IPS DF 4.7 (cell line): Measurements from ENCODE around the gene LRRC4C.
"Not testable (repeated sequence)": the region's sequence is repeated elsewhere in the genome, so short reads cannot be mapped to it uniquely, and the experiment has no call there.

Experiments
- DNase-seq: peaks from one replicate; pipeline ENCODE4 v3.0.0-alpha.2; 2013; ENCODE audit warnings: low spot score; ENCODE audit errors: extremely low read depth

Gene LRRC4C

DNA sequence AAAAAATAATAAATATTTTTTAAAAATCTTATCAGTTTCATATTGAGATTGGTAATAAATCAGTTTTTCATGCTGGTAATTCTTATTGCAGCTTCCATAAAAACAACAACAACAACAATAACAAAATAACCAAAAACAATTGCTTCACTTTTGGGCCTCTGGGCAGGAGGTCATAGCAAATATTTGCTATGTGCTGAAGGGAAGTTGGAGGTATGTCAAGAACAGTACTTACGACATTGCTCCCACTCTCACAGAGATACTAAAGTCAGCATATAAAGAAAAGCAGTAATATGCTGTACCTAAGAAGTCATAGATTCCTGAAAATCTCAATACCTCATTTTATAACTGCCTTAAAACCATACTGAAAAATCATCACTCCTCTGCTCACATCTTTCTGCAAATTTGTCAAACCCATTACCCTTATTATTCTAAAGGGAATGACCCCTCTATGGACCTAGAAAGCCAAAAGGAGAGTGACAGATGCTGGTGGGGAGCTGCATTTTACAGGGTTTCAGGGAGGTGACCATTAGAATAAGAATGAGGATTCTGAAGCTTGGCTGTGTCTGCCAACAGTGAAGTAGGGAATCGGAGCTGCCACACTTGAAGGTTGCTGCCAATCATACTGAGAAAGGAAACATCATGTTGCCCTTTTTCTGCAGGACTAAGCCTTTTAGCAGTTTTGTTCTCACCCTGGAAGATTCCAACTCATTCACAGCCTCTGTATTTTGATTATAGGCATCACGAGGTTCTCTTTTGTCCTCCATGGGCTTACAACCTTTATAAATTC lies 742.9 kb downstream of the LRRC4C start:
- DNase-seq, result no peak

DNA sequence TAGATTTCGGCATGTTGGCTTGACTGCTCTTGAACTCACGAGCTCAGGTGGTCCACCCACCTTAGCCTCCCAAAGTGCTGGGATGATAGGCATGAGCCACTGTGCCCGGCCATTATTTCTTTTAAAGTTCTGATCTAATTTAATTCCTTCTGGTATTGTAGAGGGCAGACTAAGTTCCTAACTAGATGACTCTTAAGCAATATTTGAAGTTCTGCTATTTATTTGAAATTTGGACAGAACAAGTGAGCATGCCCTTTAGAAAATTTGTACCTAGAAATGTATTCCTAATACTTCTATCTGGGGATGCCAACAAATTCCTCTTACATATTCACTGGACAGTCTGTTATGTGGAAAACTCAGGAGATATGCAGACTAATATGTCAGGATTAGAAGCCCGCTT lies 746.4 kb downstream of the LRRC4C start:
- no peak for DNase-seq

DNA sequence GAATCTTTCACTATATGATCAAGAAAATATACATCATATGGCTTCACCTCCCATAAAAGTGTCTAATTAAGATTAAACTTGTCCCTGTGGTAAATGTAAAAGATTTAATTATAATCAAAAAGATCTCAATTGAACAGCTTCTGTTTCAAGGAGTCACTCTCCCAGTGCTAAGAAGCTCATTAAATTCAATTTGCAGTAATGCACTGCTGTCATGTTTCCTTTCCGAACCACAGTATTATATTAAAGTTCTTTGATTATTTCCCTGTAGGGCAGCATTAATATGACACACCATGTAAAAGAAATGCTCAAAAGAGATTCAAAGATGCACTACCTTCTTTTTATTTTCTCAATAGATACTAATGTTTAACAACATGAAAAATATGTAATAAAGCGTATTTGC lies 758.4 kb downstream of the LRRC4C start:
- DNase-seq, result no peak

DNA sequence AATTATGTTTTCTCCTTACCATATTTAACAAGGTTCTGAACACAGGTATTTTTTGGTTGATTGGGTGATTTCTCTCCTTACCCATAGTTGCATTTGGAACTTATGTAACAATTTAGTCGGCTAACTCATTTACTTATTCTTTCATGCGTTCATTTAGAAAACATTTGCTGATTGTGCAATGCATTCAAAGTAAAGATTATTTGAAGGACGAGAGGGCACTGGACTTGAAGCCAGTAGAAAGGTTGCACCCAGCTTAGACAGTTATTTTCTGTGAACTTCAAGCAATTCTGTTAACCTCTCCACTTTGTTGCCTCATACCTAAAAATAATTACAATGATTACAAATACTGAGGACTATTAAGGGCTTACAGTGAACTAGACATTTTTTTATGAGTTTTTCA lies 769.6 kb downstream of the LRRC4C start:
- DNase-seq, result no peak

DNA sequence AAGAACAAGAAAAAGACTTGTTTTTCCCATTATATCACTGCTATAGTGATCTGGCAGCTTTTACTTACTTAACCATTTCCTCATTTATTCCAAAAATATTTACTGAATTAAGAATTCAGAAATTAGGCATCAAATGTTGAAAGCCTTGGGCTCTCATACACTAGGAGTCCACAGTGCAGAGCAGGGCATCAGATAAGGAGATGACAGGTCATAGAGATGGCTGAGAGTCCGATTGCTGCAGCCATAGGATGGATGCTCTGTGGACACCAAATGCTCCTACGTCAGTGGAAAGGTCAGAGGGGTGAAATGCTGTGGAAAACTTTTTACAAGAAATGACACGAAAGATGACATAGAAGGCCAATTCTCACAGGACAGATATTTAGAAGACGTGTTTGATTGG lies 771.1 kb downstream of the LRRC4C start:
- DNase-seq, result no peak

DNA sequence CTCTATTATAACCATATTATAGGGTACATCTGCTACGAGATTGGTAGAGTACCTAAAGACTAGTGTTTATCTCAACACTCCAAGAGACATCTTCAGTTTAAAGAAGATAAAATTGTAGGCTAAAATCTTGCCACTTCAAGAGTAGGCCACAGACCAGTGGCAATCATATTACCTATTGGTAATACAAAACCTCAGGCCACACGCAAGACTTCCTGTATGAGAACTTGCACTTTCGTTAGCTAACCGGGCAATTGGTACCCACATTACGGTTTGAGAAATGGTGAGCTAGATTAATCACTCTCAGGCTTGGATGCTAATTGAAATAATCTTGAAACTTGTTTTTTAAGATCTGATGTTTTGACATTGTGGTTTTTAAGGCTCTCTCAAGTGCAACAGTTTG lies 772.7 kb downstream of the LRRC4C start:
- DNase-seq, result no peak

DNA sequence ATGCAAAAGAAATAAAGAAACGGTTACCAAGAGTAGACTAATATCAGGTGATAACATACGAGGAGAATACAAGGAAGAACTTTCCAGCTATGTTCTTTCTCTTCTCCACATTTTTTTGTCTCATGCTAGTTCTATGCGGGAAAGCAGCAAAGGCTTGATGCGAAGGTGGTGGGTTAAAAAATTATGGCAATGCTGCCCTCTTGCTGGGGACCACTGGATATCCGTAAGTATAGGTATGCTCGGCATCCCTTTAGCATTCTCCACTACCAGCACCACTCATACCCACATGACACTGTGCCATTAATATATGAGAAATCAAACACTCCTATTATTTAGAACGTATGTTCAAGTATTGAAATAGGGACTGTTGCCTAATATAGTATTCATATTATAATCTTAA lies 776.4 kb downstream of the LRRC4C start:
- DNase-seq, result no peak

DNA sequence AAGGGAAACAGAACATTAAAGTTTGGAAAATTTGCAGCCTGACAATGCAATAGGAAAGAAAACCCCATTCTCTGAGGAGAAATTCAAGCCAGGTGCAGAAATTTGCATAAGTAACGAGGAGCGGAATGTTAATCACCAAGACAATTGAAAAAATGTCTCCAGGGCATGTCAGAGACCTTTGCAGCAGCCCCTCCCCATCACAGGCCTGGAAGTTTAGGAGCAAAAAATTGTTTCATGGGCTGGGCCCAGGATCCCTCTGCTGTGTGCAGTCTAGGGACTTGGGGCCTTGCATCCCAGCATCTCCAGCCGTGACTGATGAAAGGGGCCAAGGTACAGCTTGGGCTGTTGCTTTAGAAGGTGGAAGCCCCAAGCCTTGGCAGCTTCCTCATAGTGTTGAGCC lies 780.2 kb downstream of the LRRC4C start:
- DNase-seq, result no peak

DNA sequence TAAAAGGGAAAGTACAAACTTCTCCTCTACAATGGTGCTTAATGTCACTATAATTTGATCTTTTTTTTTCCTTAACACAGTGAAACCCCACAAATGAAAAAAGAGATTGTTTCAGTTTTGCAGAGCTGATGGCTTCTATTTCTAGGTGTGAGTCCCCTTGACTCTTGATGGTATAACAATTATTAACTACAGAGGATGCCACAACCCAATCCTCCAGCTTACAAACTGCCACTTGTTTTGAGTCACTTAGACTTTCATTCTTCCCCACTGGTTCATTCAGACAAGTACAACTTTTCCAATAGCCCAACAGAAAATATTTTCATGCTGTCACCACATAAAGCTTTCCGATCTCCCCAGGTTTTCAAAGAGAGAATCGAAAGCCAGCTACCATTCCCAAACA lies 812.2 kb downstream of the LRRC4C start:
- no peak for DNase-seq

DNA sequence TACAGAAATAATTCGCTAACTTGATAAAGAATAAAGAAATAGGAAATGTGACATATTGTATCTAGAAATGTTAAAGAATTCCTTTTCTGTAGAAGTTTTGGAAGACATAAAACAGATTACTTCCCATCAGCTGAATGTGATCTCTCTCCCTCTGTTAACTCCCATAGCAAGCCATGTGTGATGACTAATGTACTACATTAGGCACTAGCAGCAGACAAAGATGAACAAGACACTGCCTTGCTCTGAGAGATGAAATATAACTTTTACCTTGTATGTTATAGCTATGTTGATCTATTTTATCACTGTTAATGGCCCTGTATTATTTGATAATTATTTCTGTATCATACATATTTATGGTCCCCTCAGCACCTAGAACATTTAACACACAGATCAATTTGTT lies 817.2 kb downstream of the LRRC4C start:
- no peak for DNase-seq

DNA sequence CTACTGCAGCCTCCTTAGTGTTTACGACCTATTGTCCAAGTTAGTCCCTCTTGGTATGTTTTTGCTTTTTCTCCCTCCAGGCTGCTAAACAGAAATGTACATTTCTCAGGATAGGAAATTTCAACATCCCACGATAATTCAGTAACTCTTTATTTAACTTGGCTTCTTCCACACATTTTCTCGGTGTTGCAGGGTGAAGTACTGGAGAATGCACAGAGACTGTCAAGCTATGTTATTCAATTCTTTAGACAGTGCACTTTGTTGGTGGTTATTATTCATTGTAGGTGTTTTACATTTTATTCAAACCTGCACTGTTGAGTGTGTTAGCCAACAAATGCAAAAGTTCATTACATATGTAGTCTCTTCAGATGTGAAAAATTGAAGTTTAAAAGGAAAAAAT lies 839.8 kb downstream of the LRRC4C start:
- no peak for DNase-seq

DNA sequence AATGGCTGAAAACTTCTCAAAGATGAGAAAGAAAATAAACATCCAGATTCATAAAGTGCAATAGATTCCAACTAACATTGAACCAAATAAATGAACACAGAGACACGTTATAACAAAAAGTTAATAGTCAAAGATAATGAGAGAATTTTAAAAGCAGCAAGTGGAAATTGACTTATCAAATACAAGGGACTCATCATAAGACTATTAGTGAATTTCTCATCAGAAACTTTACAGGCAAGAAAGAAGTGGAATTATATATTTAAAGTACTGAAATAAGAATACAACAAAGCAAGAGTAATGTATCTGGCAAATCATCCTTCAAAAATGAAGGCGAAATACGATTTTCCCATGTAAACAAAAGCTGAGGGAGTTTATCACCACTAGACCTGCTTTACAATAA lies 852.7 kb downstream of the LRRC4C start:
- DNase-seq, result no peak

DNA sequence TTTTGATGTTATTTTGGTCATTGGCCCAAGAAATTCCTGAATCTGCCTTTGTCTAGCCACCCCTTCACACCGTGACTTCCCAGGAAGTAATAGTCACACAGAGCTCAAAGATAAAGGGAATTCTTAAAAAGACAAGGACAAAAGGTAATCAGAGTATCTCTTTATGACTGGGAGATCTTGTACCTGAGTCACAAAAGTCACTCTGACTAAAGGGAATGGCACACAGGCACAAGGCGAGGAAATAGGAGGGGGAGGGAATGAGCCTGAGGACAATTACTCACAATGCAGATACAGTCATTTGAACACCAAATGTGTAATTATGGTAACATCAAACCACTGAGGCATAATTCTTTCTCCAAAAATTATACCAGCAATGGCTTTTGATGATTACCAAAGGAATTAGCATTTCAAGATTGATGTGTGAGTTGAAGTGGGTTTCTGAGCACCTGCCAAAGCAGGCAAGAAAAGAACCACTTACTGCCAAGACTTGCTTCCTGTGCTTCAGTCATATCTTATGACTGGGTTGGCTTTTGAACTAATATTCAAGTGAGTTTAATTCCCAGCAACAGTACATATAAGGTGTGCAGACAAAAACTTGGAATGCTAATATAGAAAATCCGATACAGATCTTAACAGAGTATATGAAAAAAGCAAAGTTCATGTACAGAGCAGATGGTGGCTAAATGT lies 856.4 kb downstream of the LRRC4C start:
- DNase-seq, result no peak

DNA sequence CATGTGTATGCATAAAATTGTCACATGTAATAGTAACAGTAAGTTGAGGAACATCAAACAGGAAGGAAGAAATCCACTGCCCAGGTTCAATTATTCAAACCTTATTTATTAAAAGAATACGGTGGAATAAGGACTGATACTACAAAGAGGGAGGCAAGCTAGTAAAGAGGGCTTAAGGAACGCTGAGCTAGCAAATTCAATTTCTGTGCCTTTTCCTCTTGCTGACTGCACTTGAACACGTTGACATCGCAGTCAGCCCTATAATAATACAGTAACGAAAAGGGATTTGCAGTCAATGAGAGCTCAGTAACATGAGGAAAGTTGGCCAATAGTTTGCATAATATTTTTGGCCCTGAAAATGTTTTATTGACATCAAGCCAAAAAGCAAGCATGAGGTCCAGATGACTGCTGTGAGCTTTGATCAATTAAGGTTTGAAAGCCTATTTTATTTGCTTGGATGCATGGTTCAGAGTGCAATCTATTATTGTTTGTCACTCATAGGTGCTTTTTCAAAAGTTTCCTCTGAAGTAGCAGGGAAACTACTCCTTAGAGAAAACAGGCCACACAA lies 861.8 kb downstream of the LRRC4C start:
- DNase-seq, result no peak

DNA sequence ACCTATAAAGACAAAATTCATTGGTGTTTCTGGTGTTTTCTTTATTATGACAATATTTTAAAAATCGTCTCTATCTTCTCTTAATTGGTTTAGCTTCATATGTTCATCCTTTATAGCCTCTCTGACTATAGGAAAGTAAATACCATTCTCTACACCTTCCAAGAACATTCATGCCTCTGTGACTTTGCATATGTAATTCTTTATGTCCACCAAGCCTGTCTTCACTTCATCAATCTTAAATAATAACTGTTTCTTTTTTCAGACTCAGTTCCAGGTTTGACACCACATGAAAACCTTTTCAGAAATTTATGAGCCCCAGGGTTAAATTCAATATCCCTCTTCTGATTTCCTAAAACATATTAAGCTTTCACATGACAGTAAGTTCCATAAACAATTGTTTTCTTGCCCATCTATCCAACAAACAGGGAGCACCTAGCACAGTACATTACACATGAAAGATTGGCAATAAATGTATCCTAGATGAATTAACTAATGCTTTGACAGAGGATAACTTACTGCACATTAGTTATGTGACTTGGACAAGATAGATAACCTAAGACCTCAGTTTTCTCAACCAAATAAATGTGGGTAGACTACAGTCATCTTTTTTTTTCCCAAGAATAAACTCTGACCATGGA lies 886.1 kb downstream of the LRRC4C start:
- no peak for DNase-seq

DNA sequence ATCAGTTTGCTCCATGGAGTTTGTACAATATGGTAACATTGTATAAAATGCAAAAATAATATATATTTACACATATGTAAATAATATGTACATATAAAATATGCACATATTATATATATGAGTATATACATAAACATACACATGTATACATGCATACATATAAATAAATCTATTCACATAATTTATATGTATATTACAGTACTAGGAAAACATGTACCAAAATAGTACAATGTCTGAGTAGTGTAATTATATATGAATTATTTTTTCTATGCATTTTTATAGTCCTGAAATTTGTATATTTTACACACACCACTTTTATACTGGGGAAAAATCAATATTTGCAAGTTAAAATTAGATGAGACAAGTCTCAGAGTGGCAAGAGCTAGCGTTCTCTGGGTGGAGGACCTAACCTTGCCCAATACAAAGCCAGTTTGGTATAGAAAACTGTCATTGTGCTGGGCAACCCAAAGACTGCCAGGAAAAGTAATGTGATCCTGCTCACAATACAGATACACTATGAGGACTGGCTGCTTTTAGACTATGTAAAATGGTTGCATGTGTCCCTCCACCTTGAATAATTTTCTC lies 889.4 kb downstream of the LRRC4C start:
- DNase-seq, result no peak

DNA sequence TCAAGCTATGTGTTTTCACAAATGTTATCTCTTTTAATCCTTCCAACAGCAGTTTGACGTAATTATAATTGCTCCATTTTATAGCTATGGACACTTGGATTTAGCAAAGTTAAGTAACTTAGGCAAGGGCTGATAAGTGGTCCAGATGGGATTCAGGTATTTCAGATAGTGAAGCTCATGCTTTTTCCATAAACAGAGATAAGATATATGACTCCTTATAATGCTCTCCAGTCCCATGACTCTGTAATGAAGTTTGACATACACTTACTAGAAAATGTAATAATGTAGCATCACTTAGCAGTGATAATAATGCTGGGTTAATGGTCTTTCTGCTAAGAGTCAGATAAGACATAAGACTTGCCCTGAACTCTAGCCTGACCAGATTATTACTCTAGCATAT lies 892.1 kb downstream of the LRRC4C start:
- DNase-seq, result no peak

DNA sequence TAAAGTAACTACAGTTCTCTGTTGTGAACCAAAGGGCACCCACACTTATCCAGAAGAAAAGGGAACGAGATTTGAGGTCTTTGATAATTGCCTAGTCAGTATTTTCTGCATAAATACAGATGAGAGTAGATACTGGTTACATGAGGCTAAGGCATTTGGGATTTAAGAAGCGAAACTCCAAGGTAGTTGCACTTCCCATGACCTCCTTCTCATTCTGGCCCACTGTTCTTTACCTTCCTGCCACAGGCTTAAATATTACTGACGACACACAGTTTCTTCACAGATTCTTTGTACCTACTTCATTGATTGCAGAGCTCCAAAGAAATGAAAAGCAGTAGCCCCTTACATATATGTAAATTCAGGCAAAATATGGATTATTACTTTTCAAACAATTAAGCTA lies 915.3 kb downstream of the LRRC4C start:
- no peak for DNase-seq

DNA sequence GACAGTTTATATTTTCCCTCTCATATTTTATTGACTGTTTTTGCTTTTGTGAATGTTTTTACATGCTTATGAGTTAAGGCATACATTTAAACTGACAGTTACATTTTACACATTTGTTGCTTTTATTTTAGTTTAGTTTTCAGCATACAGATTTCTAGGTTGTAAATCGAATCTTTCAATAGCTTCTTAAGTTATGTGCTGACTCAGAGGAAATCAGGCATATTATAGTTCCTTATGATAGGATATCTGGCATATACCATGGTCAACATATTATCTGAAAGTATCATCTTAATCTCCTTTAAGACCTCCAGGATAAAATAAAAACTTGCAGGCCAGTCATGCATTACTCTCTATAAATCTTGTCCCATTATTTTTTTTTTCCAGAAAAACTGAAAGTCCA lies 916.6 kb downstream of the LRRC4C start:
- DNase-seq, result no peak

DNA sequence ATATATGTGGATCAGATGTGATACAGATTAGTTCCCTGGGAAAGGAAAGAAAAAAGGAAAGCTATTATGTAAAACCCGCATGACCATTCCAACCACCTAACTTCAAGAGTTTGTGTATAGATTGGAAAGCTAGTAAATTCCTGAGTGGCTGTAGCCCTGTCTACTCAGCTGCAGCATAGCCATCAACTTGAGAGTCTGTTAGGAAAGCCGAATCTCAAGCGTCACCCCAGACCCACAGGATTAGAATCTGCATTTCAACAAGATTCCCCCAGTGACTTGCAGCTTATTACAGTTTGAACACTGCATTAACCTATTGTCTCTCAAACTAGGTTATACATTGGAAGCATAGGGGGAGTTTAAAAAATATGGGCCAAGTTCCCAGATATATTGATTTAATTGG lies 921.7 kb downstream of the LRRC4C start:
- DNase-seq, result no peak

DNA sequence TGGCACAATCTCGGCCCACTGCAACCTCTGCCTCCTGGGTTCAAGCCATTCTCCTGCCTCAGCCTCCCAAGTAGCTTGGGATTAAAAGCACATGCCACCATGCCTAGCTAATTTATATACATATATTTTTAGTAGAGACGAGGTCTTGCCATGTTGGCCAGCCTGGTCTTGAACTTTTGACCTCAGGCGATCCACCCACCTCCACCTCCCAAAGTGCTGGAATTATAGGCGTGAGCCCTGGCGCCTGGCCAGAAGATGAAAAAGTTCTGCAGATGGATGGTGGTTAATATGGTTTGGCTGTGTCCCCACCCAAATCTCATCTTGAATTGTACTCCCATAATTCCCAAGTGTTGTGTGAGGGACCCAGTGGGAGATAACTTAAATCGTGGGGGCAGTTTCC lies 937.4 kb downstream of the LRRC4C start:
- DNase-seq, result not testable (repeated sequence)

DNA sequence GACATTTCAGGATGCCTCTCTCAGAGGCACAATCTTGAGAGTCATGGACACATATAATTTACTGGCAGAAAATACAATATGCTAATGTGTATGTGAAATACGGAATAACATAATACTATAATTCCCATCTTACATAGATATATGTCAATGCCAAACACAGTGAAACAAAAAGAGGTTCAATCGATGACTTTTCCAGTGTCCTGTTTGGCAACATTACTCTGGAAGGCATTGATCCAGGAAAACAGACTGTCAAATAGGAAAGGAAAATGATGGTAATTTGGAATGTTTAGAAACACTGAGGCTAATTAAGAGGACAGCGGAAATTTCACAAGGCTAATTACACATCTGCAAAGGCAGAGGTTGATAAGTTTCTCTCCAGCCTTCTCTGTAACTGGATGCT lies 942.3 kb downstream of the LRRC4C start:
- DNase-seq, result no peak
